Astrocyte (in vitro differentiated cells and primary cell): ENCODE results near the gene ADGRD2. TPM values are rescaled to one million over a fixed set of nuclear protein-coding genes. Genes with fewer than 3 reads are reported as not detected.
A peak's percentile ranks its signal among the peaks of the same experiment; 100 is the strongest.

Experiments used
- DNase-seq: peaks from one replicate; pipeline ENCODE4 v3.0.0-alpha.2; 2010; ENCODE audit warnings: low read depth
- FAIRE-seq: peaks from 2 replicates; lab custom pipeline; 2011; peaks lifted over from hg19 to GRCh38; lab: Jason Lieb, UNC
- H2AFZ ChIP-seq: 2 replicates; pipeline ENCODE4 v1.6.0; 2012; ENCODE audit warnings: low read depth, low read length, inconsistent platforms
- H3K27ac ChIP-seq: 2 replicates; pipeline ENCODE4 v1.5.1; 2011; ENCODE audit warnings: low read depth, low read length, inconsistent platforms
- H3K27me3 ChIP-seq: 2 replicates; pipeline ENCODE4 v1.6.0; 2011; ENCODE audit warnings: low read length, inconsistent platforms; ENCODE audit not compliant: insufficient read depth
- H3K36me3 ChIP-seq: 2 replicates; pipeline ENCODE4 v1.5.1; 2011; ENCODE audit warnings: low read length, inconsistent platforms; ENCODE audit not compliant: insufficient read depth
- H3K4me1 ChIP-seq: 2 replicates; pipeline ENCODE4 v1.5.1; 2011; ENCODE audit warnings: low read length, inconsistent platforms; ENCODE audit not compliant: insufficient read depth
- H3K4me2 ChIP-seq: 2 replicates; pipeline ENCODE4 v1.6.0; 2012; ENCODE audit warnings: low read length, inconsistent platforms
- H3K4me3 ChIP-seq: 2 replicates; pipeline ENCODE4 v1.5.1; 2011; ENCODE audit warnings: low read depth, mild to moderate bottlenecking, low read length, inconsistent platforms; ENCODE audit not compliant: insufficient read depth
- H3K79me2 ChIP-seq: 2 replicates; pipeline ENCODE4 v1.6.0; 2012; ENCODE audit warnings: mild to moderate bottlenecking, low read length, inconsistent platforms; ENCODE audit not compliant: insufficient read depth
- H3K9ac ChIP-seq: 2 replicates; pipeline ENCODE4 v1.6.0; 2012; ENCODE audit warnings: mild to moderate bottlenecking, low read length, inconsistent platforms
- H3K9me3 ChIP-seq: 2 replicates; pipeline ENCODE4 v1.5.1; 2012; ENCODE audit warnings: low read depth, mild to moderate bottlenecking, low read length, inconsistent platforms; ENCODE audit not compliant: insufficient read depth
- H4K20me1 ChIP-seq: 2 replicates; pipeline ENCODE4 v1.6.0; 2012; ENCODE audit warnings: low read length, inconsistent platforms; ENCODE audit not compliant: insufficient read depth
- H3K27ac Mint-ChIP-seq: one replicate; pipeline ENCODE4 v1.8.0; 2021; ENCODE audit warnings: mild to moderate bottlenecking, mixed read lengths; ENCODE audit not compliant: unreplicated experiment
- H3K27me3 Mint-ChIP-seq: one replicate; pipeline ENCODE4 v1.8.0; 2021; ENCODE audit warnings: low read depth, mixed read lengths; ENCODE audit not compliant: unreplicated experiment
- H3K36me3 Mint-ChIP-seq: one replicate; pipeline ENCODE4 v1.8.0; 2021; ENCODE audit warnings: low read depth, mixed read lengths; ENCODE audit not compliant: unreplicated experiment
- H3K4me1 Mint-ChIP-seq: one replicate; pipeline ENCODE4 v1.8.0; 2021; ENCODE audit warnings: low read depth, mixed read lengths; ENCODE audit not compliant: unreplicated experiment
- H3K4me3 Mint-ChIP-seq: one replicate; pipeline ENCODE4 v1.8.0; 2021; ENCODE audit warnings: mild to moderate bottlenecking, moderate library complexity, mixed read lengths; ENCODE audit not compliant: unreplicated experiment
- H3K9me3 Mint-ChIP-seq: one replicate; pipeline ENCODE4 v1.8.0; 2021; ENCODE audit warnings: mild to moderate bottlenecking, mixed read lengths; ENCODE audit not compliant: unreplicated experiment
- CTCF ChIP-seq: IDR thresholded peaks from 2 replicates; pipeline ENCODE4 v1.5.1; 2011; ENCODE audit warnings: low read depth, mild to moderate bottlenecking, inconsistent platforms, low read length, moderate library complexity; ENCODE audit not compliant: insufficient read depth
- EZH2 ChIP-seq: IDR thresholded peaks from 2 replicates; pipeline ENCODE4 v1.6.1; 2012; ENCODE audit warnings: mild to moderate bottlenecking, low read length, inconsistent platforms; ENCODE audit not compliant: insufficient read depth
- total RNA-seq: library from RNA; stranded (reverse); gene quantifications from 2 replicates; pipeline ENCODE4 v1.2.1, GENCODE V29; 2021

ADGRD2 gene
- total RNA-seq, 1 donor from 2014 or later = not detected

- H3K36me3 Mint-ChIP-seq = peaks cover 2% of the 10 kb centered on the region
- no peaks in the 10 kb centered on the region for H3K9me3 Mint-ChIP-seq
Observed at GRCh38 chr9:124497441-124497840, 47.2 kb downstream of the ADGRD2 start.

GRCh38 chr9:124498040-124498439 is 47.8 kb downstream of the ADGRD2 start:
- Histone ChIP-seq H4K20me1 (no peaks in the 10 kb centered on the region), H3K4me3 (no peak overlapping the region), H3K9me3 (no peaks in the 10 kb centered on the region), H3K27ac (no peak overlapping the region), H3K4me1 (no peaks in the 10 kb centered on the region), H3K36me3 (no peaks in the 10 kb centered on the region), H3K79me2 (no peaks in the 10 kb centered on the region), H3K4me2 (no peak overlapping the region), H3K9ac (no peak overlapping the region), H2AFZ (no peak overlapping the region), H3K27me3 (peaks cover 32% of the 10 kb centered on the region)
- no peak for FAIRE-seq
- TF ChIP-seq CTCF (no peak), EZH2 (no peak)
- no peak for DNase-seq
- H3K27me3 Mint-ChIP-seq = peaks cover 77% of the 10 kb centered on the region
- H3K4me3 Mint-ChIP-seq = no peak overlapping the region
- H3K9me3 Mint-ChIP-seq = no peaks in the 10 kb centered on the region
- H3K4me1 Mint-ChIP-seq = no peaks in the 10 kb centered on the region
- H3K36me3 Mint-ChIP-seq = peaks cover 2% of the 10 kb centered on the region
- no peak overlapping the region for H3K27ac Mint-ChIP-seq

More at GRCh38 chr9:124497441-124497840, 47.2 kb downstream of the ADGRD2 start:
- DNase-seq (no peak), FAIRE-seq (no peak)
- Histone ChIP-seq H3K4me3 (no peak overlapping the region), H3K36me3 (no peaks in the 10 kb centered on the region), H3K27ac (no peak overlapping the region), H3K27me3 (peaks cover 28% of the 10 kb centered on the region), H3K9me3 (no peaks in the 10 kb centered on the region), H3K4me2 (no peak overlapping the region), H3K4me1 (no peaks in the 10 kb centered on the region), H3K9ac (no peak overlapping the region), H4K20me1 (no peaks in the 10 kb centered on the region), H2AFZ (no peak overlapping the region), H3K79me2 (no peaks in the 10 kb centered on the region)
- peak overlapping the region; percentile 7 for H3K27ac Mint-ChIP-seq
- H3K4me1 Mint-ChIP-seq = no peaks in the 10 kb centered on the region
- H3K4me3 Mint-ChIP-seq = no peak overlapping the region
- TF ChIP-seq EZH2 = no peak
- no peak for TF ChIP-seq CTCF
- H3K27me3 Mint-ChIP-seq = peaks cover 74% of the 10 kb centered on the region

GRCh38 chr9:124498499-124499146 is 48.4 kb downstream of the ADGRD2 start:
- H3K27me3 Mint-ChIP-seq = peaks cover 79% of the 10 kb centered on the region
- peaks cover 38% of the 10 kb centered on the region for H3K27me3 ChIP-seq
- FAIRE-seq = no peak

More at GRCh38 chr9:124498499-124499146, 48.4 kb downstream of the ADGRD2 start:
- Mint-ChIP-seq H3K36me3 (peaks cover 2% of the 10 kb centered on the region), H3K9me3 (no peaks in the 10 kb centered on the region), H3K4me1 (no peaks in the 10 kb centered on the region), H3K4me3 (no peak overlapping the region), H3K27ac (no peak overlapping the region)
- Histone ChIP-seq H3K9ac (no peak overlapping the region), H4K20me1 (no peaks in the 10 kb centered on the region), H3K4me2 (no peak overlapping the region), H3K4me3 (no peak overlapping the region), H3K27ac (no peak overlapping the region), H3K9me3 (no peaks in the 10 kb centered on the region), H3K4me1 (no peaks in the 10 kb centered on the region), H3K36me3 (no peaks in the 10 kb centered on the region), H2AFZ (no peak overlapping the region), H3K79me2 (no peaks in the 10 kb centered on the region)
- DNase-seq = no peak
- TF ChIP-seq CTCF = no peak
- TF ChIP-seq EZH2 = no peak
